Measurements from ENCODE around the gene RPL37. TPM values are rescaled to one million over a fixed set of nuclear protein-coding genes. Genes with fewer than 3 reads are reported as not detected.

RPL37 gene
- total RNA-seq, 4 donors from 2014 or later: 54.4 to 499 (median 123) TPM

DNA sequence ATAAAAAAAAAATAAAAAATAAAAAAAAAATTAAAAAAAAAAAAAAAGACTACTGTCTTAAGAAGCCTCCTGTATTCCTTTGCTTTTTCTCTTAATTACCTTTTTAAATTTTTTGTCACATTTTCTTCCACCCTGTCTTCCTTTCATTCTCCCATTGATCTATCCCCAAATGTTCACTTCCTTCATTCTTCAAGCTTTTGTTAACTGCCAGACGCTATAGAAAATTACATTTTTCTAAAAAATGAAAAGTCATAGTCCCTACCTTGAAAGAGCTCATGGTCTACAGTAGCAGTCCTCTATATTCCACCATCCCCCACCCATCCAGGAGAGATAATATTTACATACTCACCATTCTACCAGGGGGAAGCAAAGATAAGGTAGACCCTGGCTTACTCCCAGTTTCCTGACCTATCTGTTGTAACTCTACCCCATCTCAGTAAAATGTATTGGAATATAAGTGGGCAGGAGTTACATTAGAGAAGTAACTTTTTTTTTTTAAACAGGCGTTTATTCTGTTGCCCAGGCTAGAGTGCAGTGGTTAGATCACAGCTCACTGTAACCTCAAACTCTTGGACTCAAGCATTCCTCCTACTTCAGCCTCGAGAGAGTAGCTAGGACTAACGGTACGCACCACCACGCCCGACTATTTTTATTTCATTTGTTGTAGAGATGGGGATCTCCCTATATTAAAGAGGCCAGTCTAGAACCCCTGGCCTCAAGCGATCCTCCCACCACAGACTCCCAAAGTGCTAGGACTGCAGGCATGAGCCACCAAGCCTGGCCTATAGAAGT, 33.1 kb downstream of the RPL37 start:
- WGBS, 2 donors: 75 to 88% methylated on average over 8 of the region's 8 CpGs
- H3K27ac ChIP-seq: no peak overlapping the region
- H3K36me3 ChIP-seq: no peaks in the 10 kb centered on the region
- intact Hi-C loops (cut with DNase I): no loop called here
- peaks cover 0 to 7% of the 10 kb centered on the region in 2 donors for H3K4me1 ChIP-seq
- H3K9me3 ChIP-seq: no peaks in the 10 kb centered on the region
- no peak for TF ChIP-seq POLR2A (IDR thresholded peaks at IDR 0.05)
- TF ChIP-seq, protein P1, sequence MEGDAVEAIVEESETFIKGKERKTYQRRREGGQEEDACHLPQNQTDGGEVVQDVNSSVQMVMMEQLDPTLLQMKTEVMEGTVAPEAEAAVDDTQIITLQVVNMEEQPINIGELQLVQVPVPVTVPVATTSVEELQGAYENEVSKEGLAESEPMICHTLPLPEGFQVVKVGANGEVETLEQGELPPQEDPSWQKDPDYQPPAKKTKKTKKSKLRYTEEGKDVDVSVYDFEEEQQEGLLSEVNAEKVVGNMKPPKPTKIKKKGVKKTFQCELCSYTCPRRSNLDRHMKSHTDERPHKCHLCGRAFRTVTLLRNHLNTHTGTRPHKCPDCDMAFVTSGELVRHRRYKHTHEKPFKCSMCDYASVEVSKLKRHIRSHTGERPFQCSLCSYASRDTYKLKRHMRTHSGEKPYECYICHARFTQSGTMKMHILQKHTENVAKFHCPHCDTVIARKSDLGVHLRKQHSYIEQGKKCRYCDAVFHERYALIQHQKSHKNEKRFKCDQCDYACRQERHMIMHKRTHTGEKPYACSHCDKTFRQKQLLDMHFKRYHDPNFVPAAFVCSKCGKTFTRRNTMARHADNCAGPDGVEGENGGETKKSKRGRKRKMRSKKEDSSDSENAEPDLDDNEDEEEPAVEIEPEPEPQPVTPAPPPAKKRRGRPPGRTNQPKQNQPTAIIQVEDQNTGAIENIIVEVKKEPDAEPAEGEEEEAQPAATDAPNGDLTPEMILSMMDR (IDR thresholded peaks at IDR 0.05): no peak
- no peaks in the 10 kb centered on the region for H3K27me3 ChIP-seq
- H3K4me3 ChIP-seq (replicated peaks in 1 of 3): no peak overlapping the region
- no peak for DNase-seq

DNA sequence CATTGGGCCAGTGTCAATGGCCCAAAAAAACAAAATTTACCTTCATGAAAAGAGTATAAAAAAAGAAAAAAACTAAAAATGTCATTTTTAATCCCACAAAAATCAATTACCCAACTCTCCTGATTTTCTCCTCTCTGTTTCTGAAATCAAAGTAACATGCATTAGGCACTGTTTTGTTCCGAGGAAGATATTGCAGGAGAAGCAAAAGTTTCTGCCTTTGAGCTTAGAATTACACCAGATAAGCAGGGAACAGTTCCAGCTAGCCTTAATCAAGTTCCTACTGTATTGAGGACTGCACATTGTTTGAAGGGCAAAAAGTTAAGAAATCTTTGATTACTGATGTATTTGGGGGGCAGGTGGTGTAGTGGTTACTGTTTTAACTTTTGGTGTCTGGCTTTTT, 35.8 kb downstream of the RPL37 start:
- Histone ChIP-seq H3K9me3 (no peaks in the 10 kb centered on the region), H3K36me3 (no peaks in the 10 kb centered on the region), H3K27ac (no peak overlapping the region), H3K4me3 (replicated peaks in 1 of 3) (no peak overlapping the region), H3K4me1 (peaks cover 4 to 23% of the 10 kb centered on the region in 2 donors), H3K27me3 (no peaks in the 10 kb centered on the region)
- WGBS, 2 donors: 40 to 71% methylated on average over 1 of the region's 1 CpG
- TF ChIP-seq POLR2A (IDR thresholded peaks at IDR 0.05): no peak
- TF ChIP-seq, protein P1 (IDR thresholded peaks at IDR 0.05): no peak
- no peak for DNase-seq
- intact Hi-C loops (cut with DNase I): no loop called here

DNA sequence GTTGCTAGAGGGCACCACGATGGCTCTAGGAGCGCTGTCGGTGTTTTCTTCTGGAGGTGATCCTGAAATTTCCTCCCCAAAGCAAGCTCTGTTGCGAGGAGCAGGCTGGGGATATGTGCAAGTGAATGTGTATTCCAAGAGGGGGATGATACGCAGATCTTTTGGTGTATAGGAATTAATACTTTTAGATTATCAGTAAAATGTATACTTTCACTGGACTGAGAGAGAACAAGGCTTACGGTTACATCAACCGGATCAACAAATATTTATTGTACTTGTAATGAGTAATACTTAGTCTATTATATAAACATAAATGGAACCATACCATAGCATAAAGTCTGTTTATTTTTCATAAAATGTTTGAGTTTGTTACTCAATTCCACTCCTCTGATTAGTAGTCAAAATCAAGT, 36.2 kb downstream of the RPL37 start:
- Histone ChIP-seq H3K9me3 (no peaks in the 10 kb centered on the region), H3K4me1 (peaks cover 4 to 23% of the 10 kb centered on the region in 2 donors), H3K4me3 (replicated peaks in 1 of 3) (peak overlapping the region; percentile 13 to 89 (median 70)), H3K27ac (peak overlapping the region; percentile 68 to 91 (median 88)), H3K27me3 (no peaks in the 10 kb centered on the region), H3K36me3 (no peaks in the 10 kb centered on the region)
- TF ChIP-seq, protein P1 (IDR thresholded peaks at IDR 0.05): no peak
- no peak for TF ChIP-seq POLR2A (IDR thresholded peaks at IDR 0.05)
- intact Hi-C loops (cut with DNase I): no loop called here
- WGBS, 2 donors: 8 to 15% methylated on average over 7 of the region's 7 CpGs
- no peak for DNase-seq

DNA sequence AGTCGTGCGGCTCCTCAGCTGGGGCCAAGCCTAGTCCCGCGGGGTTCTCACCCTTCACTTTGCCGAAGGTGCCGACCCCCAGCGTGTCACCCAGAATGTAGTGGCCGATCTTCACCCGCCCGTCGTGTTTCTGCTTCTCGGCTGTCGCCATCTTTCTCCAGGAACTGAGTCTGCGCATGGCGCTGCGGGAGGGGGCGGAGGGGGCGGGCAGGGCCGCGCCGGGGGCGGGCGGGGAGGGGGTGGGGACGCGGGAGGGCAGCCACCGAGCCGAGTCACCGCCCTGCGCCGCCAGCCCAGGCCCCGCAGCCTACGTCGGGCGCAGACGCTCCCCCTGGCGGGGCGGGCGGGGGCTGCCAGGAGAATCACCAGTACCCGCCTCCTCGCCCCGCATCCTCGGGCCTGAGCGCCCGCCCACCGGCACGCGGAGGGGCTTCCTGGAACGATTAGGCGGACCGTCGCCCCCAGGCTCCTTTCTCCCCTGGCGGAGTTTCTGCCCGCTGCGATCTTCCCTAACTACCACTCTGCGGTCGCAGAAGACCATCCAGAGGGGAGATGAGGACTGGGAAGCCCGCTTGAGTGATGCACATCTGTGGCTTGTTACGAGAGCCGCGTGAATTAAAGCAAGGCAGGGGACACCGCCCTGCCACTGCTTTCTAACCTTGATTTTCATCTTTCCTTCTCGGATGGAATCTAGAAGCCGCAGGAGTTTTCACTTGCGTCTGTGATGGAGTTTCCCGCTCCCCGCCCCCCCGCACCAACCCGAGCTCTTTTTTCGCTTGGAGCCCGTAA, 36.8 kb downstream of the RPL37 start, which contains the start of gene PRKAA1:
Gene PRKAA1 (minus strand): TSS at position 363 of the 789 bp plus-strand sequence. CDS start 185 bp downstream, at position 178.
- Histone ChIP-seq H3K27ac (peak within 1 kb of the TSS; percentile 88 to 94 (median 92)), H3K9me3 (no peaks in the 10 kb centered on the region), H3K27me3 (no peaks in the 10 kb centered on the region), H3K4me1 (peaks cover 4 to 23% of the 10 kb centered on the region in 2 donors), H3K4me3 (replicated peaks in 1 of 3) (peak within 1 kb of the TSS; percentile 86 to 93 (median 89)), H3K36me3 (no peaks in the 10 kb centered on the region)
- 0 to 2% methylated on average over 16 to 22 of the region's 70 CpGs for WGBS, 2 donors
- intact Hi-C loops (cut with DNase I): no loop called here
- peak; percentile 88 for DNase-seq
- TF ChIP-seq POLR2A (IDR thresholded peaks at IDR 0.05): peak; percentile 24 to 70
- TF ChIP-seq, protein P1 (IDR thresholded peaks at IDR 0.05): peak in 5 of 6 experiments; percentile 35 to 76 (median 66)
